Stimulated activated CD8-positive, alpha-beta memory T cell treated with anti-CD3 and anti-CD28 coated beads, Interleukin-7, amount 100 ng/mL, for 1 hour (primary cell): ENCODE measurements around the gene RNF150.

Experiments used
- DNase-seq, 2 donors: peaks; one replicate each; pipeline ENCODE4 v3.0.0-alpha.2; 2020; ENCODE audit warnings: low read depth in 2 of 2

RNF150 gene

DNA sequence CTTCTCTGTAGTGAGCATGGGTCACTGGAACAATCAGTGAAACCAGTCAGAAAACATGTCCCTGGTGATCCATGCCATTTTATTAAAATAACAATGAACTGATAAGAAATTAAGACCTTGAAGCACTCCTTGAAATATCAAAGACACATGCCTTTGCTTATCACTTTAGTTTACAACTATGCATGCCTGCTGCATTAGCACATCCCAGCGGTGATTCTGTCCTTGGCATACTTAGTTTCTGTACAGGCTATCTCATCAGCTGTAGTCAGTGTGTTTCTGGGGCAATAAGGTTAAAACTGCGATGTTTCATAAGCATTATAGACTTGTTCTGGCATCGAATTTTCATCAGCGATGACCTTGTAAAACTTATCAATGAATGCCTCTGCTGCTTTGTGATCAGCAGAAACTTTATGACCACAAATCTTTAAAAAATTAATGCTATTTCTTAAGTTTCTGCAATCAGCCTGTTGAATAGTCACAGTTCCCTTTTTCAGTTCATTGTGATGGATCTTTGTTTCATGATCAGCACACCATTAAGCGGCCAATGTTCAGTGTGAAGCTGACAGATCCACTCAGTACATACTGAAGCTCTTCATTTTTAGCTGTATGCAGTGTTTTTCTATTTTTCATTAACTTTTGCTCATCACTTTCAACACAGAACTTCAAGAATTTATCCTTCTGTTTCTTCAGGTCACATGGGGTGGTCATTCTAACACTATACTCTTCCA, 150.5 kb downstream of the RNF150 start:
- DNase-seq, result no peak

DNA sequence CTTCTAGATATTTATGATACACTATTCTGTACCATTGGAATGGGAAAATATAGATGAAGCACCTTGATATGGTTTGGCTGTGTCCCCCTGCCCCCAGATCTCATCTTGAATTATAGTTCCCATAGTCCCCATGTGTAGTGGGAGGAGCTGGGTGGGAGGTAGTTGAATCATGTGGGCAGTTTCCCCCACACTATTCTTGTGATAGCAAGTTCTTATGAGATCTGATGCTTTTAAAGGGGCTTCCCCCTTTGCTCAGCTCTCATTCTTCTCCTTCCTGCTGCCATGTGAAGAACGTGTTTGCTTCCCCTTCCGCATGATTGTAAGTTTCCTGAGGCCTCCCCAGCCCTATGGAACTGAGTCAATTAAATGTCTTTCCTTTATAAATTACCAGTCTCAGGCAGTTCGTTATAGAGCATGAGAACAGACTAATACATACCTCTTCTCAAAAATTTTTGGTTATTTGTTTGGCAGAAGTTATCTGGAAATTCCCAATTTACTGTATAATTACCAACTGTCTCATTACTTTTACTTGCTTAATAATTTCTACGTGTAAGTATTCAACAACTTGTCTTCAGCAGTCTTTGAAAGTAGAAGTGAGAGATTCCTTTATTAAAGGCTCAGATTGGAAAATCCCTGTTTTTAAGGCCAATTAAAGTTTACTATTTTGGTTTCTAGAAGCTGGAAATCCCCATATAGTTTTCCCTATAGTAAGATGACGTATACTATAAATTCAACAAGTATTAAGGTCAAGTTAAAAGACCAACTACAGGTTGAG, 152.7 kb downstream of the RNF150 start:
- no peak for DNase-seq

GRCh38 chr4:140976768-140977167, 156.5 kb downstream of the RNF150 start:
- no peak for DNase-seq

DNA sequence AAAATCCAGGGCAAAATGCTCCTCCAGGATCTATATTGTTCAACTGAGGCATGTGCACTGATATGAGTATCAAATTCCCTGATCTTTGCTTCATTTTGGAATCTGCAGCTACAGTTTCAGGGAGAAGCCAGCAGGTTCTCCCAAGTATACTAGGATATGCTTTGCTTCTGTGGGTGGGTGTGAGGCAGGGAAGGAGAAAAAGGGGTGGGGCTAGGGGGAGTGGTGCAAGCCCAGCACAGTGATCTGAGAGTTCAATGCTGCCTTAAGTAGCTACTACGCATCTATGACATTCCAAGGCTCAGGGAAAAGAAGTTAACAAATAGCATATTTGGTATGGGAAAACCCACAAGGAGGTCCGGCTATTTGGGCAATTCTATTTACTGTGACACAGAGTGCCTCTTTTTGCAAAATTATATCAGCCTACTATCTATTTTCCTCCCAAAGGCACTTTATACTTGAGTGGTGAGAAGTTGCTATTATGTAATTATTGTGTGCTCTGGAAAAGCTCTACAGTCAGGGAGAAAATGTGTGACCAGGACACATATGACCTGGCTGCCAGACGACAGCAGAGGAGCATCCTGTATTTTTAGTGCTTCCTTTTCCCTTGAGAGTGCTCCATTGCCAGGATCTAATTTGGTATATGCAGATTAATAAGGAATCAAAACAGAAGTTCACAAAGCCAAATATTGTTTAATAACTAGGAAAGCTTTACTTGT, 162.0 kb downstream of the RNF150 start:
- no peak for DNase-seq

DNA sequence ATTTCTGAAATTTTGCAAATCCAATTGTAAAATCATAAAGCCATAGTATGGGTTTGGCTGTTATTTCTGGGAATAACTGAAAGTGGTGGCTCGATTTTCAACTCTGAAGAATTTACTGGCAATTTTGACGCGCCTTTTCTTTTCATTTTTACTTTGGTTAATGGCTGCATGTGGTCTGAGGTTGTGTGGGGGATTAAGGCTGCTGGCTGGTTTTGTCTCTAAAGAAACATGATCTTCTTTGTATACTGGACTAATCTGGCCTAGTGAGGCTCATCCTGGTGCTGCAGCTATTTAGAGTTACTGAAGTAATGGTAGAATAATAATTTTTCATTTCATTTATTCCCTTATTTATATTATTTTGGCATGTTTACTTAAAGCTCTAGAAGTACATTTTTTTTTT, 164.0 kb downstream of the RNF150 start:
- no peak for DNase-seq

DNA sequence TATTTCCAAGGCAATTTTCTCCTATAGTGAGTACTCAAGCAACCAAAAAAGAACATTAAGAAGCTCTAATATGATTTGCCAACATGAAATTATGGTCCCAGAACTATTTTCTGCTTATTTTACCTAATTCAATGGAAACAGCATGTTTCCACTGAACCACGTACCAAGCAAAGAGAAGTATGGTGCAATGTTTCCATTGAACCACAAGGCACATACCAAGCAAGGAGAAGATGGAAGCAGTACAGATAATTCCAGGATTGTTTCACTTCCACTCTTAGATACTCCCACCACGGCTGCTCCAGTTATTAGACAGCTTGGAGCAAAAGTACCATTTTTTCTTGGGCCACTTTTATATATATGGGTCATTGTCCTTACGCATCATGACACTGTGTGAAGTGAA, 164.9 kb downstream of the RNF150 start:
- DNase-seq, result no peak

- DNase-seq, result no peak
These were observed 169.4 kb downstream of the RNF150 start for GRCh38 chr4:140963883-140964282.

GRCh38 chr4:140955641-140956040, 177.6 kb downstream of the RNF150 start:
- DNase-seq, result no peak

GRCh38 chr4:140952717-140953116, 180.6 kb downstream of the RNF150 start:
- DNase-seq, result no peak

GRCh38 chr4:140947506-140947905, 185.8 kb downstream of the RNF150 start:
- DNase-seq, result no peak

- DNase-seq, result no peak
These were observed 188.2 kb downstream of the RNF150 start for GRCh38 chr4:140945106-140945505.

GRCh38 chr4:140944572-140944971, 188.7 kb downstream of the RNF150 start:
- DNase-seq, result no peak

DNA sequence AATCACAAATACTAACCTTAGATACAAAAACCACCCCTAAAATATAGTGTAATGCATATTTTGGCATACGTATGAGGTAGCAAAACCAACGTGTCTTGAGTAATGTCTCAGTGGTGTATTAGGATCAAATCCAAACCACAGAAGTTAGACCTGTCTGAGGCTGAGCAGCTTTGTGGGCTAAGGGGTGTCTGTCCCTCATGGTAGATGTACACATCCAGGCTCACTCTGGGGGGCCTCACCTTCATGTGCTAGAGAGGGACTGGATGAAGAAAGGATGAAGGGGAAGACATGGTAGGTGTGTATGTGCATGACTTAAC, 189.1 kb downstream of the RNF150 start:
- no peak for DNase-seq

GRCh38 chr4:140943486-140944198, 189.6 kb downstream of the RNF150 start:
- no peak for DNase-seq

DNA sequence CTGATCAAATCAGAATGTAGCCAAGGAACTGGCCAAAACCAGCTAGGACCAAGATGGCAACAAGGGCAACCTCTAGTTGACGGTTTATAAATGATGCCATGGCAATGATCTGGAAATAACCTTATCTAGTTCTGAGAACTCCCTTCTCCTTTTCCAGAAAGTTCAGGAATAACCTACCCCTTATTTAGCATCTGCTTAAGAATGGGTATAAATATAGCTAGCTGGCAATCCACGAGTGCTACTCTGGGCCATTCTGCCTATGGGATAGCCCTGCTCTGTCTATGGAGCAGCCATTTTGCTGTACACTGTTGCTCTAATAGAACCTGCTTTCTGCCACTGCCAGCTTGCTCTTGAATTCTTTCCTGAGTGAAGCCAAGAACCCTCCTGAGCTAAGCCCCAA, 192.7 kb downstream of the RNF150 start:
- DNase-seq, result no peak

DNA sequence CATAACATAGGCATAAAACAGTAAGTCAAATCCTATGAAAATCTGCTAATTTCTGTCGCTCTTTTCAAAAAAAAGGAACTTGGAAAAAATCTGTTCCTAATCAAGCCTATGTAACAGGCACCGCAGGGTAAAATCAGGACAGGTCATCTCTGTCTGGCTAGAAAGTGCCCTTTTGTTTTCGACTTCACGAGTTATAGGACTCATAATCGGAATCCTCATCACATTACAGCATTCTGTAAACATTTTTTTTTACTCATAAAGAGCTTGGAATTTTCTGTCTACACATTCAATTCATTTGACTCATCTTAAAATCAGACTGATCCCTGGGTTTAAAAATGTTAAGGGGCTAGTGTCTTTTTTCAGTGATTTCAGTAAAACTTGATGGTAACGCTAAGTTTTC, 195.4 kb downstream of the RNF150 start:
- no peak for DNase-seq

DNA sequence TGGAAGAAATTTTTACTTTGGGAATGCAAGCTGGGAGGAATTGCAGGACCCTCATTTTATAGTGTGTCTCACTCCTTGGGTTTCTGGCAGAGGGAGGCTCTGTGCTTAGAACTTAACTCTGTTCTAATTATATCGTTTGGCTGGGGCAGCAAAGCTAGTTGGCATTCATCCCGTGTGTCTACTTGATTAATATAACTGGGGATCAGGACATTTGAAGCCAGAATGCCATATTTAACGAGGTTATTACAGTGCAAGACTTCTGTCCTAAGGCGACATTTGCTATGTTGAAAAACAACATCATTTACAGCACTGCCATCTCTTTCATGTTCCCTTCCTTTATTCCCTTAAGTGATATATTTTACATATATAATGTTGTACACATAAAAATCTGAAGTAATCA, 198.0 kb downstream of the RNF150 start:
- no peak for DNase-seq

DNA sequence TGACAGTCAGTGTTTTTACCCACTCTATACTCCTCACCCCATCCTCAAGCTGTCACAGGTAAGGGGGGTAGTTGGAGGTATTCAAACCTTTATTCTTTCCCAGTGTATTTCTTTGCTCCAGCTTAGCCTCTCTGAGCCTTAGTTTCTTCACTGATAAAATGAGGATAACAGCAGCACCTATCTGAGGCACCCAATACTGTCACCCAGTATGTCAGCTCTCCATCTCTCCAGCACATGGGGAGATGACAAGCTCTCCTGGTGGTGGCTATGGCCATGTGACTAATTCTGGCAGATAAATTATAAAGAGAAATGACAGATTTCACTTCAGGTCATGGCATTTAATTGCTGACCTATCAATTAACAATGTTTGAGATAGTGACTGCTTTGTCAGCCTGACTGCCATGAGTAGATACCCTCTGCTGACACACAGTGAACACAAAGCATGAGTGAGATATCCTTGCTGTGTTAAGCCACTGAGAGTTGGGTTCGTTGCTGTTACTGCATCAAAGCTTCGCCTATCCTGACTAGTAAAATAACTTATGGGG, 200.7 kb downstream of the RNF150 start:
- DNase-seq, result no peak

DNA sequence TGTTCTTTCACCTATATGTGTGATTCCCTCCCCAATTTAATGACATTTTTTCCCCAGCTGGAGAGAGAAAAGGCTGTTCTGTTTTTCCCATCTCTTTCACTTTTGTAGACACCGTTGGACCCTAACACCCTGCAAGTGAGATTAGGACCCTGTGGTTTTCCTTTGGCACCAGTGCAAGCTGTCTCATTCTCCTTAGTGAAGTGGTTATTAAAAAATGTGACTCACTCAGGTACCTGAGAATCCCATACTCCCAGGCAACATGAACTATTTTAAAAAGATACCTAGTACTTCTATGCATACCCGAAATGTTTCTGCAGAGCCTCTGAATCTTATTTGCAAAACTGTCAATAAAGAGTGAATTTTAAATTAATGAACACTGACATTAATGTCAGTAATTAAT, 201.4 kb downstream of the RNF150 start:
- DNase-seq, result no peak

- no peak for DNase-seq
These were observed 202.7 kb downstream of the RNF150 start for GRCh38 chr4:140930557-140930956.

DNA sequence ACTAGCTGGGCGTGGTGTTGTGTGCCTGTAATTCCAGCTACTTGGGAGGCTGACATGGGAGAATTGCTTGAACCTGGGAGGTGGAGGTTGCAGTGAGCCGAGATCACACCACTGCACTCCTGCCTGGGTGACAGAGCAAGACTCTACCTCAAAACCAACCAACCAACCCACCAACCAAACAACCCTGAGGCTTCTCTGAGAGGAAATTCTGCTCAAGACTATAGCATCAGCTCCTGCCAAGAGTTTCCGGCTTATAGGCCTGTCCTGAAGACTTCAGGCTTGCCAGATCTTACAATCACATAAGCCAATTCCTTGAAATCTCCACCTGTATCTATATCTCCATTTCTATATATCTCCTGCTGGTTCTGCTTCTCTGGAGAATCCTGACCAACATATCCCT, 203.3 kb downstream of the RNF150 start:
- no peak for DNase-seq

DNA sequence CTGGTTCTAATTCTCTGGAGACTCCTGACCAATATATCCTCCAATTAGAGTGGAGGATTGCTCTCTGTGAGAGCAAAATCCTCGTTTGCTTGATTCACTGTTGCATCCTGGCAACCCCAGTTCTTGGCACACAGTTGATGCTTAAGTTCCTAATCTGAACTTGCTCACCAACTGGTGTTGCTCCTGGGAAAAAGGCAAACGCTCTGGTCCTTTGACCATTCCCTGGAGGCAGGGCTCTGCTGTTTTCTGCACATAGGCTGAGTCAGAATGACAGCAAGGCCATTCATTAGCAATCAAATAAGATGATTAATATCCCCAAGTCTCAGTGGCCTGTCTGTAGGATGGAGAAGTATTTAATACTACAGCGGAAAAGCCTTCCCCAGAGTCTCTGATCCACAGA, 204.4 kb downstream of the RNF150 start:
- DNase-seq, result no peak
